Right ventricle myocardium inferior (tissue), 1 donor: Measurements from ENCODE around the gene FAM168A. TPM values are rescaled to one million over a fixed set of nuclear protein-coding genes. Genes with fewer than 3 reads are reported as not detected.

Source experiments
- ATAC-seq: fragments of 200-7000 bp; cut with Tn5 transposase; one replicate; pipeline ENCODE4 v1.9.1; 2020; ENCODE audit warnings: mild to moderate bottlenecking, moderate library complexity
- DNase-seq: peaks from one replicate; pipeline ENCODE4 v3.0.0; 2021; ENCODE audit errors: missing footprints
- intact Hi-C: fragments of 100-400 bp; cut with DNase I; formaldehyde crosslinking; loops from one replicate; pipeline ENCODE4 v1.11.0; 2022
- total RNA-seq: library from RNA; stranded (reverse); fragmentation: NEBNext Ultra II Directional; extraction: Animal tissue kit (Norgen Biotek cat#: 25700); gene quantifications from one replicate; pipeline ENCODE4 v1.2.1, GENCODE V29; 2021
- donor health status: DM: no; HTN: yes; CAD: no; lungs with severe emphysema.

Gene FAM168A
- total RNA-seq, 1 donor from 2014 or later = 26.2 TPM

GRCh38 chr11:73531386-73531785 lies 66.5 kb downstream of the FAM168A start:
- ATAC-seq (no peak), DNase-seq (no peak)
- intact Hi-C loops = no loop called here

DNA sequence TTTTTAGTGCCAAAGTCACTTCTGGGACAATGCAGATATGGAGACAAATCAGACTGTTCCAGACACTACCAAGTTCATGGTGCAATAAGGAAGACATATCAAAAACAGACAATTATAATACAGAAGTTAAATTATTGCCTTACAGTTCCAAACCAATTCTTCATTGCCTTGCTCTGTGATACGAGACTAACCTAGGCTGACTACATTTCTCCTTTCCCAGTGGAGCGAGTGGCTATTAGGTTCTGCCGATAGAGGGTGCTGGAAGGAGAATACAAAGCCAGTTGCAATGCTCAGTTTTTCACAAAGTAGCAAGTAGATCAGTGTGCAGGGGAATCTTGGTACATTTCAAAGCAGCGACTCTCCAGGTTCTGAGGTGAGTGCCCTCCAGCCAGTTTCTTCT lies 67.8 kb downstream of the FAM168A start:
- intact Hi-C loops = no loop called here
- DNase-seq (no peak), ATAC-seq (no peak)

DNA sequence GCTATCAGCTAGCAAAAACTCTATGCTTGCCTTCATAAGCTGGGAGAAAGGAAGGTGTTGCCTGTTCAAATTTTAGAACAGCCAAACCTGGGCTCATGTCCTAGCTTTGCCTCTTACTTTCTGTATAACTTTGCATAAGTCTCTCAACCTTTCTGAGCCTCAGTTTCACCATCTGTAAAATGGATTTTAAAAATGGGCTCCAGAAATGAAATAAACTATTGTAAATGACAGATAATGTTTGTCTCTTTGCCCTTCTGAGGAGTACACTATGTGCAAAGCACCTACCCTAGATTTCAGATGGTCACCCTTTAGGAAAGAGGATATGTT lies 68.7 kb downstream of the FAM168A start:
- intact Hi-C loops = loop anchor here (5.0 kb wide), 1 partner anchor 127 kb away; no protein-coding TSS in a partner anchor
- DNase-seq (no peak), ATAC-seq (no peak)

- intact Hi-C loops = loop anchor here (5.0 kb wide), 1 partner anchor 126 kb away; no protein-coding TSS in a partner anchor
- ATAC-seq (peak; percentile 42), DNase-seq (no peak)
Measured at GRCh38 chr11:73528483-73529203, 69.3 kb downstream of the FAM168A start.

- ATAC-seq (no peak), DNase-seq (no peak)
- intact Hi-C loops = loop anchor here (5.0 kb wide), 1 partner anchor 126 kb away; no protein-coding TSS in a partner anchor
Measured at GRCh38 chr11:73528013-73528412, 69.9 kb downstream of the FAM168A start.

GRCh38 chr11:73525611-73526010 lies 72.3 kb downstream of the FAM168A start:
- DNase-seq = no peak
- intact Hi-C loops = loop anchor here (5.0 kb wide), 1 partner anchor 123 kb away; no protein-coding TSS in a partner anchor
- ATAC-seq = no peak

GRCh38 chr11:73524774-73525173 lies 73.1 kb downstream of the FAM168A start:
- ATAC-seq (no peak), DNase-seq (no peak)
- intact Hi-C loops = loop anchor here (5.0 kb wide), 1 partner anchor 122 kb away; no protein-coding TSS in a partner anchor

GRCh38 chr11:73521621-73522020 lies 76.3 kb downstream of the FAM168A start:
- DNase-seq (no peak), ATAC-seq (no peak)
- intact Hi-C loops = no loop called here

- DNase-seq (no peak), ATAC-seq (no peak)
- intact Hi-C loops = no loop called here
Measured at GRCh38 chr11:73520353-73521061, 77.4 kb downstream of the FAM168A start.

- intact Hi-C loops = no loop called here
- DNase-seq (no peak), ATAC-seq (no peak)
Measured at GRCh38 chr11:73519266-73519665, 78.6 kb downstream of the FAM168A start.

DNA sequence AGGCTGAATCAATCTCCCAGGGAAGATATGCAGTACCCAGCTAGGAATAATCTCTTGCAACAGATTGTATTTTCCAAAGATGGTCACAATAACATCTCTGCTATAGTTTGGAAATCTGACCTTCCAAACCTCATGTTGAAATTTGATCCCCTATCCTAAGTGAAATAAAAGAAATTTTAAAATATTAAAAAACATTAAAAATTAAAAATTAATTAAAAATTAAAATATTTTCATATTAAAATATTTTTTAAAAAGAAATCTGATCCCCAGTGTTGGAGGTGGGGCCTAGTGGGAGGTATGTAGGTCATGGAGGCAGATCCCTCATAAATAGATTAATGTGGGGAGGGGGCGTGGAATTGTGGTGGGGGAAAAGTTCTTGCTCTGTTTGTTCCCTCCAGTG lies 79.7 kb downstream of the FAM168A start:
- ATAC-seq = no peak
- DNase-seq = no peak
- intact Hi-C loops = no loop called here

DNA sequence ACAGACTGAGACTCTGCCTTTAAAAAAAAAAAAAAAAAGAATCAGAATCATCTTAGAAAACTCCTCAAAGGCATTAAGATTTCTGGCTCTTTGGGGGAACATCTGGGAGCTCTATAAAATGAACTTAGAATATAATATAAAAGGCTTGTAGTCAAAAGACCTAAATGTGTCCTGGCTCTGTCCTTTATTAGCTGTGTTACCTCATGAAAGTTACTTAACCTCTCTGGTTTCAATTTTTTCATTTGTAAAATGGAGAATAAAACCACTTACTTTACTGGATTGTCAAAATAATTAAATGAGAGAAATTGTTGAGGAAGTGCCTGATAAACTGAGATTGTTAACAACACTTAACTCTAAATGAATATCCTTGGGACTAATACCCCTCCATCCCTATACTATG lies 81.8 kb downstream of the FAM168A start:
- intact Hi-C loops = no loop called here
- ATAC-seq = no peak
- DNase-seq = no peak

- DNase-seq = no peak
- intact Hi-C loops = no loop called here
- ATAC-seq = no peak
Measured at GRCh38 chr11:73513707-73514106, 84.2 kb downstream of the FAM168A start.

GRCh38 chr11:73510877-73511276 lies 87.0 kb downstream of the FAM168A start:
- intact Hi-C loops = no loop called here
- DNase-seq = no peak
- no peak for ATAC-seq

DNA sequence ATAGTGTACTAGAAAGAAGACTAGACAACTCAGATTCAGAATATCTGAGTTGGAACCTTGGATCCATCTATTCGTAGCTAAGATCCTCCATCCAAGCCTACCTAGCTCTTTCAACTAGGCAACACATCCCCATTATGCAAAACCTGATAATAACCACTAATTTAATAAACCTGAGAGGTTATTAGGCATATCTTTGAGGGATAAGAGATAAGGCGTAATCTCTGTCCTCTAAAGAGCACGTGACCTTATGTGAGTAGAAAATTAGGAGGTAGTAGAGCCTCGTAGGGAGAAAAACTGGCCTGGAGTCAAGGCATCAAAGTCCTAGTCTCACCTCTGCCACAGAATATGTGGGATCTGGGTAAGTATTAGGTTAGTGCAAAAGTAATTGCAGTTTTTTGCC lies 87.8 kb downstream of the FAM168A start:
- ATAC-seq (no peak), DNase-seq (no peak)
- intact Hi-C loops = no loop called here

DNA sequence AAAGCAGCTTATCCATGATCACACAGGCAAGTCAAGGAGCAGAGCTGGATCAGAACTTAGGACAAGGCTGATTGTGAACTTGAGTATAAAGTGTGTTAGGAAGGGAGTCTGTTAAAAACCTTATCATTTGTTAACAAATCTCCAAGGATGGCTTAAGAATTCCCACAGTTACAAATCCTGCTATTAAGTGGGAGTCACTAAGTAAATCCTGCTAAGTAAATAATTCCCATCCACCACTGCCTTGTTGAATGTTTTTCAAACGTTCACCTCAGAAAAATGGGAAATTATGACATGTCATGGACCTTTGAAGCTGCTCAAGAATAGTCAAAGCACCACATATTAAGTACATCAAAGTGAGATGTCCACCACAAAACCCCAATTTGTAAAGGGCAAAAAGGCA lies 88.7 kb downstream of the FAM168A start:
- ATAC-seq = no peak
- DNase-seq = no peak
- intact Hi-C loops = no loop called here

DNA sequence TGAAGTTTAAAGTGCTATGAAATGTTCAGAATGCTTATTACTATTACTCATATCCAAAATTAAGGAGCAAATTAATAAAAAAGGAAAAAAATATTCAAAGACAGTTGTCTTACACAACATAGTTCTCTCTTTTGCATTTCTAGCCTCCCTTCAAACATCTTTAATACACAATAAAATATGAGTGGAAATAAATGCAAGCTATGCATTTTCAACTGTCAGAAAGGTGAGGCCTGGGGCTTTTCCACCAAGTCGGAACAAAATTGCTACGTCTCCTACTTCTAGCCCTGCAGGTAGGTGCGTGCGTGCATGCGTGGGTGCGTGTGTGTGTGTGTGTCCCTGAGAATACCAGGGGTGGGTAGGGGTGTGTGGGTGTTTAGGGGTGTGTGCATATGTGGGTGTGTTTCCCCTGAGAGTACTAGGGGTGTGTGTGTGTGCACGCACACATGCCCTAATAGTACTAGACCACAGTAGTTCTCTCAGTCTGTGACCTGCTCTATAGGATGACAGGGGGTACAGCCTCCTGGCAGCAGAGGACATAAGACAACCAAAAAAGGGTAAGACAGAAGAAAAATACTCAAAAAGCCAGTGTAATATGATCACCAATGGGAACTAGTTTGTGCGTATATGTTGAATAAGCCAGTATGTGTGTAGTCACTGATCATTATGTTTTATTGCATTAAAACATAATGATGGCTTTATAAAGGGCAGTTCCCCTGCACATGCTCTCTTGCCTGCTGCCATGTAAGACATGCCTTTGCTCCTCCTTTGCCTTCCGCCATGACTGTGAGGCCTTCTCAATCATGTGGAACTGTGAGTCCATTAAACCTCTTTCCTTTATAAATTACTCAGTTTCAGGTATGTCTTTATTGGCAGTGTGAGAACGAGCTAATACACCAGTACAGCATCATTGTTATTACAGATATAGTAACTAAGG lies 89.4 kb downstream of the FAM168A start:
- ATAC-seq (no peak), DNase-seq (no peak)
- intact Hi-C loops = no loop called here

DNA sequence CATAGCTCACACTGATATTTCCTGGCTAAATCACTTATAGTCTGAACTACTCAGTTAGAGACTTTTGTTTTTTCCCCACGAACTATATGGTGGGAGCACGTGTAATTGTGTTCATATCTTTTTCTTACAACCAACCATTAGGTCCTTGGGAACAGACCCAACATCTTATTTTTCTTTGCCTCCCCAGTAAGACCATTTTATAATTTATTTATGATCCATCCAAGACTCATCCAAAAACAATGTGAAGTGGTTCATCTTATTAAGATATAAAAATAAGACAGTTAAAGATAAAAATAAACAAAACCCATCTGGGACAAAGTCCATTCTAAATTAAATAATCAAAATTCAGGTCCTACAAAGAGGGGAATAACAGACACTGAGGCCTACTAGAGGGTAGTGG lies 90.8 kb downstream of the FAM168A start:
- no peak for DNase-seq
- ATAC-seq = no peak
- intact Hi-C loops = no loop called here

DNA sequence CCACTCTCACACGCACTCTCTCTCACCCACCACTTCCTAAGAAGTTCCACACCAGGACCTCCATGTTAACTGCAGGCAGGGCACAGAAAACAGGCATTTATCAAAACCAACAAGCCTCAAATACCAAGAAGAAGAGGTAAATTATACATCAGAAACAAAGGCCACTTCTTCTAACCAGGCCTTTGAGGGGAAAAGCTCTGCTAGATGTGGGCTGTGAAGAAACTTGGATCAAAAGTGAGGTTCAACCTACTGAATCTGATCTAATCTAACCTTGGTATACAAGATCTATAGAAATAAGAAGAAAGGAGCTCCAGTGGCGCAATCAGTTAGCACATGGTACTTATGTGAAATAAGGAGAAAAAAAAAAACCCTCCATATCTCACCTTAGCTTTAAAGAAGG lies 91.9 kb downstream of the FAM168A start:
- no peak for ATAC-seq
- DNase-seq = no peak
- intact Hi-C loops = no loop called here
